Measurements from ENCODE around the gene TRPV6. TPM values are rescaled to one million over a fixed set of nuclear protein-coding genes. Genes with fewer than 3 reads are reported as not detected.

The TRPV6 gene
- total and polyA plus RNA-seq, 2 experiments from 2014 or later = 0.08 to 0.80 TPM

DNA sequence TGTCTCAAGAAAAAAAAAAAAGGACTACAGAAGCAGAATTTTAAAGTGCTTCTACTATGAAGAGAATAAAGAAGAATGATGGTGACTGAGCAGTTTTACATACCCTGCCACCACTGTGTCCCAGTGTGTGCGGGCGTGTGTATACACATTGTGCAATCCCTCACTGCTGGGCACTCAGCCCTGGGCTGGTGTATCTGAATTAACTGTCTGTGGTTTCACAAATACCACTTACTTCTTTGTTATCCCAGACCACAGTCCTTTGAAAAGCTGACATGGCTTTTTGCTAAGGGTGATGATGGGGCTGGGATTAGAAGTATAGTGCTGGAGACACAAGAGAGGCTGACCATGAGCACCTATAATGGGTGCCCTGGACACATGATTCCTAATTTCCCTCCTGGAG is 21.1 kb upstream of the TRPV6 start (continued):
- no peak for TF ChIP-seq ZNF114 (CRISPR knock-in tag; IDR thresholded peaks at IDR 0.05)
- TF ChIP-seq, protein P1, sequence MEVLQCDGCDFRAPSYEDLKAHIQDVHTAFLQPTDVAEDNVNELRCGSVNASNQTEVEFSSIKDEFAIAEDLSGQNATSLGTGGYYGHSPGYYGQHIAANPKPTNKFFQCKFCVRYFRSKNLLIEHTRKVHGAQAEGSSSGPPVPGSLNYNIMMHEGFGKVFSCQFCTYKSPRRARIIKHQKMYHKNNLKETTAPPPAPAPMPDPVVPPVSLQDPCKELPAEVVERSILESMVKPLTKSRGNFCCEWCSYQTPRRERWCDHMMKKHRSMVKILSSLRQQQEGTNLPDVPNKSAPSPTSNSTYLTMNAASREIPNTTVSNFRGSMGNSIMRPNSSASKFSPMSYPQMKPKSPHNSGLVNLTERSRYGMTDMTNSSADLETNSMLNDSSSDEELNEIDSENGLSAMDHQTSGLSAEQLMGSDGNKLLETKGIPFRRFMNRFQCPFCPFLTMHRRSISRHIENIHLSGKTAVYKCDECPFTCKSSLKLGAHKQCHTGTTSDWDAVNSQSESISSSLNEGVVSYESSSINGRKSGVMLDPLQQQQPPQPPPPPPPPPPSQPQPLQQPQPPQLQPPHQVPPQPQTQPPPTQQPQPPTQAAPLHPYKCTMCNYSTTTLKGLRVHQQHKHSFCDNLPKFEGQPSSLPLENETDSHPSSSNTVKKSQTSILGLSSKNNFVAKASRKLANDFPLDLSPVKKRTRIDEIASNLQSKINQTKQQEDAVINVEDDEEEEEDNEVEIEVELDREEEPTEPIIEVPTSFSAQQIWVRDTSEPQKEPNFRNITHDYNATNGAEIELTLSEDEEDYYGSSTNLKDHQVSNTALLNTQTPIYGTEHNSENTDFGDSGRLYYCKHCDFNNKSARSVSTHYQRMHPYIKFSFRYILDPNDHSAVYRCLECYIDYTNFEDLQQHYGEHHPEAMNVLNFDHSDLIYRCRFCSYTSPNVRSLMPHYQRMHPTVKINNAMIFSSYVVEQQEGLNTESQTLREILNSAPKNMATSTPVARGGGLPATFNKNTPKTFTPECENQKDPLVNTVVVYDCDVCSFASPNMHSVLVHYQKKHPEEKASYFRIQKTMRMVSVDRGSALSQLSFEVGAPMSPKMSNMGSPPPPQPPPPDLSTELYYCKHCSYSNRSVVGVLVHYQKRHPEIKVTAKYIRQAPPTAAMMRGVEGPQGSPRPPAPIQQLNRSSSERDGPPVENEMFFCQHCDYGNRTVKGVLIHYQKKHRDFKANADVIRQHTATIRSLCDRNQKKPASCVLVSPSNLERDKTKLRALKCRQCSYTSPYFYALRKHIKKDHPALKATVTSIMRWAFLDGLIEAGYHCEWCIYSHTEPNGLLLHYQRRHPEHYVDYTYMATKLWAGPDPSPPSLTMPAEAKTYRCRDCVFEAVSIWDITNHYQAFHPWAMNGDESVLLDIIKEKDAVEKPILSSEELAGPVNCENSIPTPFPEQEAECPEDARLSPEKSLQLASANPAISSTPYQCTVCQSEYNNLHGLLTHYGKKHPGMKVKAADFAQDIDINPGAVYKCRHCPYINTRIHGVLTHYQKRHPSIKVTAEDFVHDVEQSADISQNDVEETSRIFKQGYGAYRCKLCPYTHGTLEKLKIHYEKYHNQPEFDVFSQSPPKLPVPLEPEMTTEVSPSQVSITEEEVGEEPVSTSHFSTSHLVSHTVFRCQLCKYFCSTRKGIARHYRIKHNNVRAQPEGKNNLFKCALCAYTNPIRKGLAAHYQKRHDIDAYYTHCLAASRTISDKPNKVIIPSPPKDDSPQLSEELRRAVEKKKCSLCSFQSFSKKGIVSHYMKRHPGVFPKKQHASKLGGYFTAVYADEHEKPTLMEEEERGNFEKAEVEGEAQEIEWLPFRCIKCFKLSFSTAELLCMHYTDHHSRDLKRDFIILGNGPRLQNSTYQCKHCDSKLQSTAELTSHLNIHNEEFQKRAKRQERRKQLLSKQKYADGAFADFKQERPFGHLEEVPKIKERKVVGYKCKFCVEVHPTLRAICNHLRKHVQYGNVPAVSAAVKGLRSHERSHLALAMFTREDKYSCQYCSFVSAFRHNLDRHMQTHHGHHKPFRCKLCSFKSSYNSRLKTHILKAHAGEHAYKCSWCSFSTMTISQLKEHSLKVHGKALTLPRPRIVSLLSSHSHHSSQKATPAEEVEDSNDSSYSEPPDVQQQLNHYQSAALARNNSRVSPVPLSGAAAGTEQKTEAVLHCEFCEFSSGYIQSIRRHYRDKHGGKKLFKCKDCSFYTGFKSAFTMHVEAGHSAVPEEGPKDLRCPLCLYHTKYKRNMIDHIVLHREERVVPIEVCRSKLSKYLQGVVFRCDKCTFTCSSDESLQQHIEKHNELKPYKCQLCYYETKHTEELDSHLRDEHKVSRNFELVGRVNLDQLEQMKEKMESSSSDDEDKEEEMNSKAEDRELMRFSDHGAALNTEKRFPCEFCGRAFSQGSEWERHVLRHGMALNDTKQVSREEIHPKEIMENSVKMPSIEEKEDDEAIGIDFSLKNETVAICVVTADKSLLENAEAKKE (CRISPR knock-in tag; IDR thresholded peaks at IDR 0.05) = no peak
- no peak for TF ChIP-seq EZH2 (IDR thresholded peaks at IDR 0.05; ENCODE audit: low read depth, unreplicated experiment)
- no peak for TF ChIP-seq JUNB (IDR thresholded peaks at IDR 0.05; ENCODE audit: unreplicated experiment)
- TF ChIP-seq, protein P2, sequence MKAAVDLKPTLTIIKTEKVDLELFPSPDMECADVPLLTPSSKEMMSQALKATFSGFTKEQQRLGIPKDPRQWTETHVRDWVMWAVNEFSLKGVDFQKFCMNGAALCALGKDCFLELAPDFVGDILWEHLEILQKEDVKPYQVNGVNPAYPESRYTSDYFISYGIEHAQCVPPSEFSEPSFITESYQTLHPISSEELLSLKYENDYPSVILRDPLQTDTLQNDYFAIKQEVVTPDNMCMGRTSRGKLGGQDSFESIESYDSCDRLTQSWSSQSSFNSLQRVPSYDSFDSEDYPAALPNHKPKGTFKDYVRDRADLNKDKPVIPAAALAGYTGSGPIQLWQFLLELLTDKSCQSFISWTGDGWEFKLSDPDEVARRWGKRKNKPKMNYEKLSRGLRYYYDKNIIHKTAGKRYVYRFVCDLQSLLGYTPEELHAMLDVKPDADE (IDR thresholded peaks at IDR 0.05) = no peak

DNA sequence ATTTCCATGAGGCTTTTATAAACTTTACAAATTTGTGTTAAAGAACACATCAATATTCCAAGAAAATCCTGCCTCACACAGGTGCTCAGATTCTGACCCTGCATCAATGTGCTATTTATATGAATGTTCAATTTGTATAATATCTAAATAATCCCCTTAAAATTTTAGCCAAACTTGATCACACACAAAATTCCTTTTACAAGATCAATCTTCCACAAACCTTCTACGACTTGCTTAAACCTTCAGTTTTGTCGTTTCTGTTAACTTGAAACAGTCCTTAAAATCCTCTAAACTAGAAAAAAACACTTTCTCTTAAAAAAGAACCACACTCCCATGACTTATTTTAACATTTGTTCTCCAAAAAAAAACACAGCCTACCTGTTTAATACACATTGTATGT is 20.2 kb upstream of the TRPV6 start:
- Histone ChIP-seq H3K27ac (ENCODE audit: low read depth) (no peak overlapping the region), H3K36me3 (ENCODE audit: insufficient read depth) (0 out of 2 replicates have a peak, but pooled peaks cover 15% of the 10 kb centered on the region), H4K20me1 (replicated peaks; ENCODE audit: insufficient read depth) (no peaks in the 10 kb centered on the region), H3K79me2 (replicated peaks; ENCODE audit: insufficient read depth) (no peaks in the 10 kb centered on the region), H3K4me1 (ENCODE audit: insufficient read depth) (no peaks in the 10 kb centered on the region), H2AFZ (no peak overlapping the region), H3K27me3 (ENCODE audit: insufficient read depth) (no peaks in the 10 kb centered on the region), H3K9me2 (ENCODE audit: insufficient read depth) (peaks cover 8% of the 10 kb centered on the region; the same call in 1 of the 2 replicates), H3K4me3 (no peak overlapping the region), H3K4me2 (no peak overlapping the region), H3F3A (replicated peaks; ENCODE audit: low read depth) (no peaks in the 10 kb centered on the region)
- ATAC-seq = no peak
- no peak overlapping the region for H3K4me3 Mint-ChIP-seq
- peaks cover 5% of the 10 kb centered on the region; the same call in 2 of the 3 replicates for H3K36me3 Mint-ChIP-seq (ENCODE audit: low read depth)
- no peak for DNase-seq (ENCODE audit: low spot score)
- H3K9me3 Mint-ChIP-seq = peaks cover 35% of the 10 kb centered on the region
- 0 out of 3 replicates have a peak, but pooled peaks cover 4% of the 10 kb centered on the region for H3K4me1 Mint-ChIP-seq
- H3K27ac Mint-ChIP-seq = no peak overlapping the region
- peaks cover 4% of the 10 kb centered on the region for H3K27me3 Mint-ChIP-seq (ENCODE audit: insufficient read depth, low read depth, poor library complexity)
- no peak for TF ChIP-seq NANOG (IDR thresholded peaks at IDR 0.05; ENCODE audit: borderline replicate concordance)
- TF ChIP-seq JUNB (IDR thresholded peaks at IDR 0.05; ENCODE audit: unreplicated experiment) = no peak
- TF ChIP-seq, protein P2 (IDR thresholded peaks at IDR 0.05) = no peak
- no peak for TF ChIP-seq EZH2phosphoT487 (IDR thresholded peaks at IDR 0.05; ENCODE audit: unreplicated experiment)
- TF ChIP-seq STAT1 (IDR thresholded peaks at IDR 0.05; ENCODE audit: unreplicated experiment) = no peak
- TF ChIP-seq POLR2AphosphoS5 (IDR thresholded peaks at IDR 0.05; ENCODE audit: low read depth) = no peak
- TF ChIP-seq, protein P3, sequence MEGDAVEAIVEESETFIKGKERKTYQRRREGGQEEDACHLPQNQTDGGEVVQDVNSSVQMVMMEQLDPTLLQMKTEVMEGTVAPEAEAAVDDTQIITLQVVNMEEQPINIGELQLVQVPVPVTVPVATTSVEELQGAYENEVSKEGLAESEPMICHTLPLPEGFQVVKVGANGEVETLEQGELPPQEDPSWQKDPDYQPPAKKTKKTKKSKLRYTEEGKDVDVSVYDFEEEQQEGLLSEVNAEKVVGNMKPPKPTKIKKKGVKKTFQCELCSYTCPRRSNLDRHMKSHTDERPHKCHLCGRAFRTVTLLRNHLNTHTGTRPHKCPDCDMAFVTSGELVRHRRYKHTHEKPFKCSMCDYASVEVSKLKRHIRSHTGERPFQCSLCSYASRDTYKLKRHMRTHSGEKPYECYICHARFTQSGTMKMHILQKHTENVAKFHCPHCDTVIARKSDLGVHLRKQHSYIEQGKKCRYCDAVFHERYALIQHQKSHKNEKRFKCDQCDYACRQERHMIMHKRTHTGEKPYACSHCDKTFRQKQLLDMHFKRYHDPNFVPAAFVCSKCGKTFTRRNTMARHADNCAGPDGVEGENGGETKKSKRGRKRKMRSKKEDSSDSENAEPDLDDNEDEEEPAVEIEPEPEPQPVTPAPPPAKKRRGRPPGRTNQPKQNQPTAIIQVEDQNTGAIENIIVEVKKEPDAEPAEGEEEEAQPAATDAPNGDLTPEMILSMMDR (conservative IDR thresholded peaks at IDR 0.05; ENCODE audit: low read depth in 2 of 2) = no peak
- TF ChIP-seq, protein P4, sequence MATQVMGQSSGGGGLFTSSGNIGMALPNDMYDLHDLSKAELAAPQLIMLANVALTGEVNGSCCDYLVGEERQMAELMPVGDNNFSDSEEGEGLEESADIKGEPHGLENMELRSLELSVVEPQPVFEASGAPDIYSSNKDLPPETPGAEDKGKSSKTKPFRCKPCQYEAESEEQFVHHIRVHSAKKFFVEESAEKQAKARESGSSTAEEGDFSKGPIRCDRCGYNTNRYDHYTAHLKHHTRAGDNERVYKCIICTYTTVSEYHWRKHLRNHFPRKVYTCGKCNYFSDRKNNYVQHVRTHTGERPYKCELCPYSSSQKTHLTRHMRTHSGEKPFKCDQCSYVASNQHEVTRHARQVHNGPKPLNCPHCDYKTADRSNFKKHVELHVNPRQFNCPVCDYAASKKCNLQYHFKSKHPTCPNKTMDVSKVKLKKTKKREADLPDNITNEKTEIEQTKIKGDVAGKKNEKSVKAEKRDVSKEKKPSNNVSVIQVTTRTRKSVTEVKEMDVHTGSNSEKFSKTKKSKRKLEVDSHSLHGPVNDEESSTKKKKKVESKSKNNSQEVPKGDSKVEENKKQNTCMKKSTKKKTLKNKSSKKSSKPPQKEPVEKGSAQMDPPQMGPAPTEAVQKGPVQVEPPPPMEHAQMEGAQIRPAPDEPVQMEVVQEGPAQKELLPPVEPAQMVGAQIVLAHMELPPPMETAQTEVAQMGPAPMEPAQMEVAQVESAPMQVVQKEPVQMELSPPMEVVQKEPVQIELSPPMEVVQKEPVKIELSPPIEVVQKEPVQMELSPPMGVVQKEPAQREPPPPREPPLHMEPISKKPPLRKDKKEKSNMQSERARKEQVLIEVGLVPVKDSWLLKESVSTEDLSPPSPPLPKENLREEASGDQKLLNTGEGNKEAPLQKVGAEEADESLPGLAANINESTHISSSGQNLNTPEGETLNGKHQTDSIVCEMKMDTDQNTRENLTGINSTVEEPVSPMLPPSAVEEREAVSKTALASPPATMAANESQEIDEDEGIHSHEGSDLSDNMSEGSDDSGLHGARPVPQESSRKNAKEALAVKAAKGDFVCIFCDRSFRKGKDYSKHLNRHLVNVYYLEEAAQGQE (IDR thresholded peaks at IDR 0.05; ENCODE audit: unreplicated experiment) = no peak
- TF ChIP-seq ZNF331 (CRISPR knock-in tag; IDR thresholded peaks at IDR 0.05; ENCODE audit: low read depth) = no peak

Measured in GM23338 (cell line).